Breast epithelium (tissue), 4 donors: ENCODE measurements around the gene CSRNP3. TPM values are rescaled to one million over a fixed set of nuclear protein-coding genes. Genes with fewer than 3 reads are reported as not detected.

ENCODE experiments used
- DNase-seq, 2 donors: peaks; one replicate each; pipeline ENCODE4 v3.0.0-alpha.2; 2019; ENCODE audit warnings: low spot score in 2 of 2
- H3K27ac ChIP-seq, 2 donors: fragments of 200-600 bp; sonication (generic) in 1 of 2; one replicate each; pipeline ENCODE4 v1.5.1; 2016 to 2019; ENCODE audit warnings: mild to moderate bottlenecking in 1 of 2
- H3K27me3 ChIP-seq, 2 donors: fragments of 200-600 bp; sonication (generic) in 1 of 2; one replicate each; pipeline versions ENCODE4 v1.5.1 to v1.6.0; 2017 to 2019; ENCODE audit warnings: control low read depth in 1 of 2, mild to moderate bottlenecking in 1 of 2
- H3K36me3 ChIP-seq: fragments of 200-600 bp; one replicate; pipeline ENCODE4 v1.5.1; 2019
- H3K4me1 ChIP-seq, 2 donors: fragments of 200-600 bp; sonication (generic); one replicate each; pipeline ENCODE4 v1.5.1; 2016 to 2019; ENCODE audit warnings: control low read depth in 1 of 2
- H3K4me3 ChIP-seq, 3 donors: fragments of 200-600 bp; sonication (generic); 1 replicate in 2 of 3; 2 replicates in 1 of 3; pipeline ENCODE4 v1.5.1; 2016 to 2019; ENCODE audit warnings: mild to moderate bottlenecking in 3 of 3, moderate library complexity in 2 of 3
- H3K9me3 ChIP-seq, 2 donors: fragments of 200-600 bp; sonication (generic) in 1 of 2; one replicate each; pipeline ENCODE4 v1.5.1; 2016 to 2019; ENCODE audit warnings: control low read depth in 1 of 2
- CTCF ChIP-seq, 3 donors: fragments of 450-650 bp; IDR thresholded peaks; one replicate each; pipeline ENCODE4 v1.5.1; 2016 to 2017; ENCODE audit warnings: antibody characterized with exemption in 3 of 3, mild to moderate bottlenecking in 3 of 3, moderate library complexity in 3 of 3
- POLR2A ChIP-seq: fragments of 450-650 bp; IDR thresholded peaks from one replicate; pipeline ENCODE4 v1.6.1; 2016; ENCODE audit warnings: antibody characterized with exemption, mild to moderate bottlenecking, moderate library complexity
- POLR2AphosphoS5 ChIP-seq, 3 donors: sonication (generic); formaldehyde crosslinking; IDR thresholded peaks; one replicate each; pipeline ENCODE4 v1.6.1; 2017; ENCODE audit warnings: antibody characterized with exemption in 3 of 3
- intact Hi-C: fragments of 100-400 bp; cut with DNase I; formaldehyde crosslinking; loops from one replicate; pipeline ENCODE4 v1.15.1; 2023; ENCODE audit warnings: low total_unique reads
- total RNA-seq, 3 donors: library from RNA; depleted of rRNA; stranded (reverse); fragments of >200 nt; gene quantifications; one replicate each; pipeline ENCODE4 v1.1.0, GENCODE V29; 2016

The CSRNP3 gene
- total RNA-seq, 3 donors from 2014 or later, result 1.4 to 10.0 (median 2.0) TPM

- Histone ChIP-seq H3K36me3 (no peaks in the 10 kb centered on the region), H3K27me3 (no peaks in the 10 kb centered on the region), H3K4me1 (no peaks in the 10 kb centered on the region), H3K4me3 (no peak overlapping the region), H3K27ac (no peak overlapping the region), H3K9me3 (no peaks in the 10 kb centered on the region)
- intact Hi-C loops, result no loop called here
- no peak for DNase-seq
- TF ChIP-seq CTCF (IDR thresholded peaks at IDR 0.05) (no peak), POLR2A (no peak), POLR2AphosphoS5 (IDR thresholded peaks at IDR 0.05) (no peak)
Observed at GRCh38 chr2:165596788-165597187, 127.3 kb downstream of the CSRNP3 start.

DNA sequence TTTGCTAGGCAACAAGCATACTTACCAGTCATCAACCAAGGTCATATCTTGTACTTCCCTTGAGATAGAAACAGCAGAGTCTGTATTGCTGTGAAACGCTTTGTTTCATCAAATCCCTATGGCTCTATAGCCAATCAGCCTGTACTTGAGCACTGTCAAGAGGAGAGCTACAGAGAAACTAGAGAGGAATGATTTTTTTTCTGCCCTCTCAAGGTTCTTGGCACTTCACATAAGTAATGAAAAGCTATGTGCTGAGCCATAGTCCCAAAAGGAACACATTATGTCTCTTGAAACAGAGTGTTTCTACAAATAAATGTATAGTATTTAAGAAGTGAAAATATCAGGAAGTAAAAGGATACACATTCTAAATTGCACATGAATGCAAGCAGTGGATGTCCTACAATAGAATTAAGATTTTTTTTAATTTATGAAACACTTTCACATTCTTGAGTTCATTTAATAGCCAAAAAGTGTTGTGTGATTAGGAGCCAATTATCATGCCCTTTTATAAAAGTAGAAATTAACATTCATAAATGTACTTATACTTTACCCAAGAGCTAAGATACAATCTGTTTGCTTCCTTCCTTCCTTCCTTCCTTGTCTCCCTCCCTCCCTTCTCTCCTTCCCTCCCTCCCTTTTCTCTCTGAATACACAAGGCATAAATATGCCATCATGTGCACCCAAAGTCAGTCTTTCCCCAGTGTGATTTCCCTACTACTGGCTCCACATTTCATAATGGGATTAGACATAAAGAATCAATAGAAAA lies 131.8 kb downstream of the CSRNP3 start:
- Histone ChIP-seq H3K4me3 (no peak overlapping the region), H3K27ac (no peak overlapping the region), H3K27me3 (no peaks in the 10 kb centered on the region), H3K36me3 (no peaks in the 10 kb centered on the region), H3K9me3 (no peaks in the 10 kb centered on the region), H3K4me1 (no peaks in the 10 kb centered on the region)
- no peak for DNase-seq
- TF ChIP-seq POLR2A (no peak), CTCF (IDR thresholded peaks at IDR 0.05) (no peak), POLR2AphosphoS5 (IDR thresholded peaks at IDR 0.05) (no peak)
- intact Hi-C loops, result no loop called here

- no peaks in the 10 kb centered on the region for H3K36me3 ChIP-seq
- no peaks in the 10 kb centered on the region for H3K27me3 ChIP-seq
- H3K4me1 ChIP-seq, result no peaks in the 10 kb centered on the region
- H3K9me3 ChIP-seq, result no peaks in the 10 kb centered on the region
- no peak for DNase-seq
- intact Hi-C loops, result no loop called here
- H3K27ac ChIP-seq, result no peak overlapping the region
- no peak overlapping the region for H3K4me3 ChIP-seq
- TF ChIP-seq CTCF (IDR thresholded peaks at IDR 0.05), result no peak
- TF ChIP-seq POLR2A, result no peak
- no peak for TF ChIP-seq POLR2AphosphoS5 (IDR thresholded peaks at IDR 0.05)
Observed at GRCh38 chr2:165601928-165602521, 132.5 kb downstream of the CSRNP3 start.

GRCh38 chr2:165609672-165610071 lies 140.2 kb downstream of the CSRNP3 start:
- no peak overlapping the region for H3K4me3 ChIP-seq
- H3K27ac ChIP-seq, result no peak overlapping the region
- TF ChIP-seq CTCF (IDR thresholded peaks at IDR 0.05), result no peak
- no peak for TF ChIP-seq POLR2AphosphoS5 (IDR thresholded peaks at IDR 0.05)
- no peak for TF ChIP-seq POLR2A
- H3K4me1 ChIP-seq, result no peaks in the 10 kb centered on the region
- no peaks in the 10 kb centered on the region for H3K27me3 ChIP-seq
- no peaks in the 10 kb centered on the region for H3K9me3 ChIP-seq
- no peak for DNase-seq
- intact Hi-C loops, result no loop called here
- no peaks in the 10 kb centered on the region for H3K36me3 ChIP-seq

DNA sequence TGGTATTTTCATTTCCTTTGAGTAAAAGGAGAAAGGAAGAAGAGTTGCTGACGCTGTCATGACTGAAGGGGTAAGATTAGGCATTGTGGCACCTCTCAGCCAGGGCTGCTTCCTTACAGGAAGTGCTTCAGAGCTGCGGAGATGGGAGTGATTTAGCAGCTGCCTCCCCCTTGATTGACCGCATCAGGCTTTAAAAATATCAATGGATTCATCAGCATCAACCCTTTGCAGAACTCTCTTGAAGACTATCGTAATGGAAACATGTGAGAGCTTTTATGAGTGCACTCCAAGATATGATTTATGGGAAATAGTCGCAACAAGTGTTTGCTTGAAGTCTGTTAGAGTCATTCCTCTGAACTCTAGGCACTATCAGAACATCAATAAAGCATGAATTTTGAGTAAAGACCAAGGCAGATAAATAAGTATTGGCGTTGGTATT lies 141.1 kb downstream of the CSRNP3 start:
- TF ChIP-seq POLR2A (no peak), CTCF (IDR thresholded peaks at IDR 0.05) (no peak), POLR2AphosphoS5 (IDR thresholded peaks at IDR 0.05) (no peak)
- Histone ChIP-seq H3K27ac (no peak overlapping the region), H3K4me1 (no peaks in the 10 kb centered on the region), H3K9me3 (no peaks in the 10 kb centered on the region), H3K27me3 (no peaks in the 10 kb centered on the region), H3K4me3 (no peak overlapping the region), H3K36me3 (no peaks in the 10 kb centered on the region)
- intact Hi-C loops, result no loop called here
- no peak for DNase-seq
